NCI-H526 treated with DMSO at 0.1 percent for 48 hours (cell line): ENCODE measurements around the gene MBNL1.
A peak's percentile ranks its signal among the peaks of the same experiment; 100 is the strongest.

Experiments used
- DNase-seq: peaks from one replicate; lab custom pipeline; 2025; lab: John Stamatoyannopoulos, UW

The MBNL1 gene

GRCh38 chr3:152447511-152447910, 178.8 kb downstream of the MBNL1 start:
- no peak for DNase-seq

GRCh38 chr3:152448091-152448490, 179.4 kb downstream of the MBNL1 start:
- no peak for DNase-seq

GRCh38 chr3:152452318-152452717, 183.6 kb downstream of the MBNL1 start:
- DNase-seq: no peak

- DNase-seq: no peak
These were observed 185.5 kb downstream of the MBNL1 start for GRCh38 chr3:152454076-152454875.

GRCh38 chr3:152455989-152456388, 187.3 kb downstream of the MBNL1 start:
- no peak for DNase-seq

GRCh38 chr3:152457500-152458375, 189.0 kb downstream of the MBNL1 start:
- no peak for DNase-seq

GRCh38 chr3:152458376-152459117, 189.8 kb downstream of the MBNL1 start:
- DNase-seq: no peak

GRCh38 chr3:152459118-152459515, 190.4 kb downstream of the MBNL1 start:
- DNase-seq: no peak

- no peak for DNase-seq
These were observed 190.8 kb downstream of the MBNL1 start for GRCh38 chr3:152459572-152459971.

- peak; percentile 95 for DNase-seq
These were observed 192.2 kb downstream of the MBNL1 start for GRCh38 chr3:152460936-152461335.

GRCh38 chr3:152461460-152461859, 192.7 kb downstream of the MBNL1 start:
- DNase-seq: peak; percentile 74

- no peak for DNase-seq
These were observed 198.1 kb downstream of the MBNL1 start for GRCh38 chr3:152466784-152467183.

GRCh38 chr3:152469248-152470025, 200.7 kb downstream of the MBNL1 start:
- no peak for DNase-seq

GRCh38 chr3:152470095-152470494, 201.4 kb downstream of the MBNL1 start:
- DNase-seq: no peak

GRCh38 chr3:152470893-152471292, 202.2 kb downstream of the MBNL1 start:
- no peak for DNase-seq

- DNase-seq: peak; percentile 63
These were observed 203.3 kb downstream of the MBNL1 start for GRCh38 chr3:152471814-152472671.

GRCh38 chr3:152472672-152472954, 203.9 kb downstream of the MBNL1 start:
- no peak for DNase-seq

GRCh38 chr3:152474585-152474984, 205.9 kb downstream of the MBNL1 start:
- peak; percentile 39 for DNase-seq

- no peak for DNase-seq
These were observed 208.7 kb downstream of the MBNL1 start for GRCh38 chr3:152477422-152477821.

GRCh38 chr3:152480282-152480953, 211.7 kb downstream of the MBNL1 start:
- no peak for DNase-seq
